ENCODE results near the gene FGF14.
"Not testable (repeated sequence)": the region's sequence is repeated elsewhere in the genome, so short reads cannot be mapped to it uniquely, and the experiment has no call there.

Gene FGF14

DNA sequence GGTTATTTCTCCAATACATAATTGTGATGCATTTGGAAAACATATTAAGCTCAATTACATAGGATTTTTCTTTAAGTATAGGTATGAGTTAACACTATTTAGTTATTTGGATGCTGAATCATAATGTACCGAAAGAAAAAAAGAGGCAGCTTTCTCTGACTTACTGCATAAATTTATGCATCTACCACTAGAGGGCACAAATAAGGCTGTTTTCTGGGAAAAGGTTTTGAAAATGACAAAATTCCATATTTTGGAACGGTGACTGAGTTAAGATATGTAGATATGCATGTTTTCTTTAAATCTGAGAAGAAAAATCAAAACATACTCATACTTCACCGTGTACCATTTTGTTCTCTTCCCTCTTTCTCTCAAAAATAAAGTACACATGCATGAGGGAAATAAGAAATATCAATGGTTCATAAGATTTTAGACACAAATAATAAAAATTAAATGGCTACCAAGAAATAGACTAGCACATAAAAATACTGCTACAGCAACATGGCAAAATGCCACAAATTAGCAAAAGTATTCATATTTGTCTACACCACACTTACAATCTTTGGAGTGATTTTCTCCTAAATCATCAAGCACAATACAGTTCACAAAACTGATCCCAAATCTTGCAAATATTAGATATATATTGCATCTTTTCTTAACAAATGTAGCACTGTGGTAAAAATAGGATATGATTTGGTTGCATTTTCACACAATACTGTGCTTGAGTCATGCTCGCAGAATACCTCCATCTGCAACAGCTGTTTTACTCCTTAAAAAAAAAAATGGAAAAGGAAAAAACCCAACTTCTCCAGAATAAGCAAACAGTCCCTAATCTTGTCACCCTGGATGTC lies 260.0 kb downstream of the FGF14 start:
- in situ Hi-C loops (cut with HindIII; ENCODE audit: low sequenced_read_pairs) = no loop called here

DNA sequence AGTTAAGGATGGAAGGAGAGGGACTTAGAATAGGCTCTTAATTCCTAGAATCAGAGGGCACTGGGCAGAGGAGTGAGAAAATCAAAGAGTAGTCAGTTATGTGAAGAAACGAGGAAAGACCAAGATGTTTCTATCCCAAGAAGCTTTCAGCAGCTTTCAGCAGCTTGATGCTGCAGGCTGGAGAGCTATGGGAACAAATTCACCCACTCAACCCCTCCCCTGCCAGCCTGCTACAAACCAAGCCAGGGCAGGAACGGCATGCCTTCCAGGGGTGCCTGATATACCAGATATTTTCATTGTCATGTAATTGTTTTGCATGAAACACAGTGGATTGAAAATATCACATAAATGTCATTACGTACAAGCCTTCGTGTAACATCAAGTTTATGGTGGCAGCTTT lies 262.2 kb downstream of the FGF14 start:
- in situ Hi-C loops (cut with HindIII; ENCODE audit: low sequenced_read_pairs) = no loop called here

DNA sequence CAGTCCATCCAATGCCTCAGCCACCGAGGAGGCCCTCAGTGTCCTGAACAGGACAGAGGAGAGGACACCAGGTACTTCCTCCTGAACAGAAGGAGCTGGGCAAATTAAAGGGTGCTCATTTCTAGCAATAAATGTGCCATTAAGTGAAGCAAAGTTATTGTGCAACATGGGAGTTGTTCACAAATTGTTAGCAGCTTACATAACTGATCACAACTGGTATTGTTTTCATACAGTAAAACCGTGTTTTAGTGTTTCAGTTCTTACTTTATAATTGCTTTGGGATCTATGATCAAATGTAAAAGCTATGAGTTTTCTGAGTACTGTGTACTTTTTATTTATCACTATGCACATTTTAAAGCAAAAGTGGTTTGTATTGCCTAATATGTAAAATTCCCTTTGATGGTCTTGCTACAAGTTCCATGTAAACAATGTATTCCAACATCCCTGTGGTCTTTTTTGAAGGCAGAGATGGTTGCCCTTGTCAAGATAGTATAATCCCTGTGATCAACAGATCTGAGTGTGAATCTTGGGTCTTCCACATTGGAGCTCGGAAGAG lies 263.1 kb downstream of the FGF14 start:
- in situ Hi-C loops (cut with HindIII; ENCODE audit: low sequenced_read_pairs) = no loop called here

DNA sequence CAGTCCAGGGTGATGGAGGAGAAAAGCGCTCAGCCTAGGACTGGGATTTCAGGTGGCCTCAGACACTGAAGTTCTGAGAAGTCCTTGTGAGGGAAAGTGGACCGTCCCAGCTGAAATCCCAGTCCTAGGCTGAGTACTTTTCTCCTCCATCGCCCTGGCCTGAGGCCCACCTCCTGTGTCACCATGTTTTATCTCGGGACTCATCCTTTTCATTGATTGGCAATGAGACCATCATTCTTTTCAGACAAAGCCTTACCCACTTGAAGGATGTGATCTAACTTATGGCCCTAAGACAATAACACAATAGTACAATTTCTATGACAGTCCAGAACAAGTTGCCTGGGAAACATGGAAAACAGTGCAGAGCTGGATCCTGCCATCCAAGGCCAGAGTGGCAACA lies 263.9 kb downstream of the FGF14 start:
- in situ Hi-C loops (cut with HindIII; ENCODE audit: low sequenced_read_pairs) = not testable (repeated sequence)

DNA sequence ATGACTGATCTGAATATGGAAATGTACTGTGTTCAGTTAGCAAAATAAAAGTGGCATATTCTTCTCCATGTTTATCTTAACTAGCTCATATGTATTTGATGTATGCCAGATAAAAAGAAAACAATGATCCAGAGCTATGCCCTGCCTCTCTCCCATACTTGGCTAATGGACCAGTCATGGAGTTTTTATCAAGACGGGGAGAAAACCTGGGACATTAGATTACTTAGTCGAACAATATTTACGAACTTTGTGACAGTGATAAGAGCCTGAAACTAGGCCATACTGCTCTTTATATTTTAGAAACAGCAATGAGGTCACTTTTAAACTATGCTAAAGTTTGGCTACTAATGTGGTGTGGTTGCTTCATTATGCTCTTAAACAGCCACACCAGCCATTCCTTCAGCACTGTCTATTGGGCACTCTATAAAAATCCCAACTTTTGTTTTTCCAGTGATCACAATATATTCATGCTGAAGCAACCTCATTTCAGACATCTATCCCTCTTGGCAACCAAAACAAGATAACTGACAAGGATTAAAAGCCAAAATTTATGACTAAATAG lies 265.0 kb downstream of the FGF14 start:
- in situ Hi-C loops (cut with HindIII; ENCODE audit: low sequenced_read_pairs) = no loop called here

DNA sequence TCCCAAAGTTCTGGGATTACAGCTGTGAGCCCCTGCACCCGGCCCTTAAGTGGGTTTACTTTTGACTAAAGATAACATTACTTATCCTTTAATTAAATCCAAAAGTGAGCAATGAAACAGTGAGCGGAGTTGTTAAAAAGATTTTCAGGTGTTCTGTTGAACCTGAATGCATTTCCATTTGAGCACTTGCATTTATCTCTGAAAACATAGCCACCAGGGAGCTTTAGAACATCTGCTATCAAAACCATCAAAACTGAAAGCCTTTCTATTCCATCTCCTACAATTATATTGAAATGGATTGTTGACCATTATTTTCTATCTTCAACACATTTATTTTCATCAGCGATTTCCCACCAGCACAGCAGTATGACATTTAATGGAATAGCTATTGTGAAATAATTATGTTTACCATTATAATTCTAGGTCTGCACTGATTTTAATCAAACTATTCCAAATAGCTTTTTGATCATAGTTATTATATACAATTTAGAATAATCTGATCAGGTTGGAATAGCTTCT lies 269.0 kb downstream of the FGF14 start:
- in situ Hi-C loops (cut with HindIII; ENCODE audit: low sequenced_read_pairs) = no loop called here

DNA sequence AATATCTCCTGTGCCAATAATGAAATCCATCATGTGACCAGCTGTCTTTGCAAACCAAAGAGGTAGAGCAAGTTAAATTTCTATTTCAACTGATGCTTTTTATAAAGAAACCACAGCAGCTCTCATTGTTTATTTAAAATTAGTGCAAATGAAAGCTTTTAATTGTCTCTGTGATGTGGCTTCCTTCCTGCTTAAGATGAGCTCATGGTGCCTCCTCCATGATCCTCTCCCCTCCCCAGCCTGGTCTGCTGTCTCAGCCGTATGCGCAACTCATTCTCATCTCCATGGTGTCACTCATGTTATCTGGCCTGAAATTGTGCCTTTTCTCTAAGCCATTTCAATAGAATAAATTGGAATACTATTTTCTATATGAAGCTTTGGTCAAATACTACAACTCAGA lies 270.6 kb downstream of the FGF14 start:
- in situ Hi-C loops (cut with HindIII; ENCODE audit: low sequenced_read_pairs) = no loop called here

DNA sequence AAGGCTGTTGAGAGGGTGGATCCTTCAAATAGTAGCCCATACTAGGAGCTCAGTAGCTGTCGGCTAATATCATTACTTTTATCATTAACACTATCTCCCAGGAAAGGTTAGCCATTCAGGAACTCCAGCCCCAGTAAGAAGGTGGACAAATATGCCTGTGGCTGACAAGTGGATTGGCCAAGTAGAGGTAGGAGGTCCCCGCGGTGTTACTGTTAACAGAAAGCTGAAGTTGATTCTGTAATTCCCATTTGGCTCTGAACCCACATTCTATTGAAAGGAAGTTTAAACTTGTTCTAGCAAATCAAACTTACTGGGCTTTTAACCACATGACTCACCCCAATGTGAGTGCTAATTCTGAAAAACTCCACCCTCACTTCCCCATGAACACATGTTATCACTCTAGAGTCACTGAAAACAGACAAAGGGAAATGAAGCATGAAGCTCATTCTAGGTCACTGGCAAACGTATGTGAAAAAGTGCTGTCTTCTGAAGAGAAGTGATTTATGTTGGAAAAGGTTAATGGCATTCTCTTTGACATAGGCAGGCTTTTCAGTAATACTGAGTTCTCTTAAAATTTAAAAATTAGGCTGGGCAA lies 273.5 kb downstream of the FGF14 start:
- in situ Hi-C loops (cut with HindIII; ENCODE audit: low sequenced_read_pairs) = no loop called here

DNA sequence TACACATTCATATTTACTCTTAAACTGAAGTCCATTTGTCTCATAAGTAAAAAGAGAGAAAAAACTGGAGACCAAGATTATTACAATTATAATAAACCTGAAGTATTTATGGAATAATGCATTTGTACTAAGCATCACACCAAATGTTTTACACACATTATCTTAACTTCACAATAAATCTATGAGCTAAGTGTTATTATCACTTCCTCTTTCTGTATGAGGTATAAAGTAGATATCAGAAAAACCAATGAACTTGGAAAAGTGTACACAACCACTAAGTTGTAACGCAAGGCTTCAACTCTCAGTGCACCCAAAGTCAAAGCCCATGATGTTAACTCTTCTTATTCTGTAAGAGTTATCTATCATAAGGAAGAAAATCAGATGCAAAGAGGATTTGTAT lies 274.7 kb downstream of the FGF14 start:
- in situ Hi-C loops (cut with HindIII; ENCODE audit: low sequenced_read_pairs) = no loop called here

DNA sequence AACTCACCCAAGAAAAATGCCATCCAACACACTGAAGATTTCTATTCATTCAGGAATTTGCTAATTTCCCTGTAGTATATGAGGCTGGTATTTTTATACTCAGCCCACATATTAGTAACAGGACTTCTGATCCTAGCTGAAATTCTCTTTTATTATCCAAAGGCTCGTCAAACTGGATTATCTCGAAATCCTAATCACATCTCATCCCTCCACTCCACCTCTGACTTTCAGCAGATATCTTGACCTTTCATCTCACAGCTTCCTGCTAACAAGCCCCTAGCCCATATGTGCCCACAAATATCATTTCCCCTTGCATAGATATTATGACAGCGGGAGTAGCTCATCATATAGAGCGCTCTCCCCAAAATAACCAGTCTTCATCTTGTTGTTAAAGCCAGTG lies 279.7 kb downstream of the FGF14 start:
- in situ Hi-C loops (cut with HindIII; ENCODE audit: low sequenced_read_pairs) = no loop called here

DNA sequence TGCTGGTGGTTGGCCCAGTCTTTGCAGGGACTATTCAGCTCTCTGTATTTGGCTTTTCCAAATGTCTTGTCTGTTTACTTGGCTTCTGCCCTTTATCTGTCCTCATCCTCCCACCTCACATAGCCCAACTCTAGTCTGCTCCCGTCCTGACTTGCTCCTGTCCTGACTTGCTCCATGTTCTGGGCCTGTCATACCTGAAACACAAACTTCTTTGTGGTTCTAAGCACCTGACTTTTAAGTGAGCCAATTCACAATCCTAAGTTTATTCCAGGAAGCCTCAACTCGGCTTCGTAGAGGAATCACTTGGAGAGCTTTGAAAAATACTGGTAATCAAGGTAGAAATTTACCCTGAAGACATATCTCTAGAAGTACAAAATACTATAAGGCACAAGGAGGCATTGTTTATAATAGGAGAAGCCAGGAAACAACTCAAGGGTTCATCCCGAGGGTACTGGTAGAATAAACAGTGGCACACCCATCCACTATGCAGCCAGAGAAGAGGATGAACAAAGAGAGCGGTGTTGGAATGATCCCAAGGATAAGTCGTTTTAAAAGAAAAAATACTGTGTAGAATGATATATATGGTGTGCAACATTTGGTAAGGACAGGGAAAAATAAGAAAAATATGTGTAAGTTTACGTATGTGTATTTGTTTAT lies 284.5 kb downstream of the FGF14 start:
- in situ Hi-C loops (cut with HindIII; ENCODE audit: low sequenced_read_pairs) = no loop called here

DNA sequence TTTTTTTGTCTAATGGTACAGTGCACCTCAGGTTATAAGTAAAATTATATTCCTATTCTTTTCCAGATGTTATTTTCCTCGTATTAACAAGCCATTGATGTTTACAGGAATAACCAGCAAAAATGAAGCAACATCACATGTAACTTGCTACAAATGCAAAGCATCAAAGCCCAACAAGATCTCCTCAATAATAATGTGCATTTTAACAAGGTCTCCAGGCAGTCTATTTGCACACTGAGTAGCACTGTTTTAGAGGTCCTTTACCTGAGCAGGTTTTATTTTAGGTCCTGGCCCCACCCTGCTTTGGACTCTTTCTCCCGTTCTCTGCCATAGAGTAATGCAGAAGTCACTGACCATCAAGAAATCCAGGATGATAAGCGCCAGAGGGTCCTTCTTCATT lies 298.4 kb downstream of the FGF14 start:
- in situ Hi-C loops (cut with HindIII; ENCODE audit: low sequenced_read_pairs) = no loop called here

DNA sequence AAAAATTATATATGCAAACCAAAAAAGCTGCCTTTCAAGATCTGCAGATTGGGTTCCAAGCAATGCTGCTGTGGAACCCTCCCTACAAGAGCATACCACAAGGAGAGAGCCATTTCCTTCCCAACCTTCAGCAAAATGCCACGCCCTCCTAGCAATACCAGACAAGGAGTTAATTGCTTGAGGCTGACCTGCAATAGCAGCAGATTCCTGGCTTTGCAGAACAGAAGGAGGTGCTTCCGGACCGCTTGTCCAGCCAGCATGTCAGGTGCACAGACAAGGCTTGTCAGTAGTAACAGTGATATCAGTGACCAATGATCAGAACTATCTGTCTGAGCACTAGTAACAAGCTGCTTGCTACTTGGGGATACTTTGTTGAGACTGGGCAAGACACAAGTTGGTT lies 301.6 kb downstream of the FGF14 start:
- in situ Hi-C loops (cut with HindIII; ENCODE audit: low sequenced_read_pairs) = no loop called here

DNA sequence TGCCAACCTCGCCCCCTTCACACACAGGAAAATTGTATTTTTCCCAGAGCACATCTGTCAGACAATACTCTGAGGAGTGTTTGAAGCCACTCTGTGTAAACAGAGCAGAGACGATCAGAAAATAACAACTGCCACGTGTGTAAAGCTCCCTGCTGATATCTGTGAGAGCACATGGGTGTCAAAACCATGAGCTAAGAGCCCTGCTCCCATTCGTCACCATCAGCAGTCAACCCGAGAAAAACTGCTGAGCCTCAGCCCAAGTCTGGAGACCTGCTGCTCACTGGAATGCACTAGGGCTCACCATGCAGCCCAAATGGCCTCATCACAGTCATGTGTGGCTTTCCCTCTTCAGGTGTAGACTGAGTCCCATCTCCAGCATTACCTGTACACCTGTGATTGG lies 304.1 kb downstream of the FGF14 start:
- in situ Hi-C loops (cut with HindIII; ENCODE audit: low sequenced_read_pairs) = no loop called here

DNA sequence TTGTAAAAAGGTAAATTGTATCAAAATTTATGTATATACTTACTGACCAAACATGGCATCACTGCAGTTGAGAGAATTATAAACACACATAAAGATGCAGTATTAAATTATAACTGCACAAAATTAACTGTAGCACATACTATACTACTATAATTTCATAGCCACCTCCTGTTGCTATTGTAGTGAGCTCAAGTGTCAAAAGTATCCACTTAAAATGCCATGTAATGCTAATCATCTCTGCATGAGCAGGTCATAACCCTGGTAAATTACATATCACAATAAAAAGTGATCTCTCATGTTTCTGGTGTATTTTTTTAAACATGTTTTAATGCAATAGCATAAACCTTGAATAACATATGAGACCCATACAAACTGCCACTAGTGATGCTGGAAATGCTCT lies 308.6 kb downstream of the FGF14 start:
- in situ Hi-C loops (cut with HindIII; ENCODE audit: low sequenced_read_pairs) = not testable (repeated sequence)

DNA sequence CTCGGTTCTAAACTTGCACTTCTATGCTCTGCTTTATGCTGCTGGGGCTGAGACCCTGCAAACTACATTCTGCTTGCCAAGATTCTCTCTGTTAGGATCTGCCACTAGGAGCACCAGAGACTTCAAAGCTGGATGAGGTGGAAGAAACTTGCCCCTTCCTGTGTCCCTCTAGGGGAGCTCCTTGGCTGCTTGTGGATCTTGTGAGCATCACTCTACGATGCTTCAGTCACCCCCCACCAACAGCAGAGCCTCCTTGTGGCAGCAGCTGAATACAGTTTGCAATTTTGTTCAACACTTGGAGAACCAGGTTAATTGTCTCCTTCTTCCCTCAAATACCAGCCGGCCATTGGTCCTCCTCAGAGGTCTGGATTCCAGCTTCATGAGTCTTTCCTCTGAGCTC lies 310.6 kb downstream of the FGF14 start:
- in situ Hi-C loops (cut with HindIII; ENCODE audit: low sequenced_read_pairs) = no loop called here

DNA sequence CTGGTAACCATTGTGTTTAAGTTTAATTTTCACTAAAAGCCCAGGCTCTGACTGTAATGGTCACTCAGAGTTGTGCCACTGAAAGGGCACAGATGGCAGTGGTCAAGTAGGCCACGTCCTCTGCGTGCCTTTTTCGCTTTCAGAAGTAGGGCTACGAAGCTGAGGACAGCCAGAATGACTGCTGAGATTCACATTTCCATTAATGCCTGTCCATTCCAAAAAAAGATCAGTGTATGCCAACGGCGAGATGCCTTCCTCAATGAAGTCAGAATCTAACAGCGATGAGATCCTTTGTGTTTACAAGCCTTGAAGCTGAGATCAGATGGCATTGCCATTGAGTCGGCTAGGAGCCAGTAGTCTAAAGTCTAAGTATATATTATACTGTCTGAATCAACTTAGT lies 311.3 kb downstream of the FGF14 start:
- in situ Hi-C loops (cut with HindIII; ENCODE audit: low sequenced_read_pairs) = no loop called here

DNA sequence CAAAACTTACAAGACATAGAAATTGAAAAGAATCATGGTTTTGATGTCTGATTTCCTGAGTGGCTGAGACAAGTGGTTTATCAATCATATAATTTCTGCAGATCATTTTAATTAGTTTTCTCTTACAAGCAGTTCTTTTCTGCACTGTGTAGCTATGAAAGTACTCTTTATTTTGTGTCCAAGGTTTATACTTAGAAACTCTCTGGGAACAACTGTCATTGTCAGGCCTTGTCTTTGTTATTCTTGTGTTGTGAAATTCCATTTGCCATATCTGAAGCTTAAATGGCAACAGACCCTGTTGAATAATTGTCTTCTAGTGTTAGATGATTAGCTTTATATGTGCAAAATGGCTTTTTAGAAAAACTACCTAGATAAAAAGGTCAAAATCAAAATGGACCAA lies 312.1 kb downstream of the FGF14 start:
- in situ Hi-C loops (cut with HindIII; ENCODE audit: low sequenced_read_pairs) = no loop called here

DNA sequence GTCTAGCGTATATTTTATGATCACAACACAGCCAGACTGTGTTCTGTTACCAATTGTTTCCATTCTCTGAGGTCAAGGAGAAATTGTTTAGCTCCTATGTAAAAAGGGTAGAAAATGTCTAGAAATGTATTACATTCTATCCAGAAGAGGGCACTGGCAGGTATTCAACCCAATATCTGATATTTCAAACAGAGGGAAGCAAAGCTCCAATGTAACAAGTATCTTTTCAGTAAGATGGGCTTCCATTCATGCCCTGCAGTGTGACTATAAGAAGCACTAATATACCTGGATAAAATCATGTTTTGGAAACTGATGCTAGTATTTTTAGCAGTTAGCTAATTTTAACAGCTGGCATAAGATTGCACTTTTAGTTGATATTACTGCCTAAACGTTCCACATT lies 312.7 kb downstream of the FGF14 start:
- in situ Hi-C loops (cut with HindIII; ENCODE audit: low sequenced_read_pairs) = no loop called here

DNA sequence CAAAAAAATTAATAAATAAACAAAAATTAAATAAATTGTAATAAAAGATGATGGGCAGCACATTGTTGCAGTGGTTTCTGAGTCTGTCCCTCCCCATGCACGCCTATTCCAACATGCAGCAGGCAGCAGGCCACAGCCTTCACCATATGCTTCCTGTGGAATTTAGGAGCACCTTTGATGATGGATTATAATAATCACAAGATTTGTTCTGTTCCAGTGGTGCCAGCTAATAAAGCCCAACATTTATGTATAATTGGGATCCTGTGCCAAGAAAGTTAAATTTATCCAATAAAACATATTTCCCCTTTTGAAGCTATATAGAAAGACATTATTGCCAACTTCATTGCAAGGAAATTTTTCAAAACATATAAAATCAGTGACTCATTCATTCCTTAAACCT lies 328.6 kb downstream of the FGF14 start:
- in situ Hi-C loops (cut with HindIII; ENCODE audit: low sequenced_read_pairs) = no loop called here

DNA sequence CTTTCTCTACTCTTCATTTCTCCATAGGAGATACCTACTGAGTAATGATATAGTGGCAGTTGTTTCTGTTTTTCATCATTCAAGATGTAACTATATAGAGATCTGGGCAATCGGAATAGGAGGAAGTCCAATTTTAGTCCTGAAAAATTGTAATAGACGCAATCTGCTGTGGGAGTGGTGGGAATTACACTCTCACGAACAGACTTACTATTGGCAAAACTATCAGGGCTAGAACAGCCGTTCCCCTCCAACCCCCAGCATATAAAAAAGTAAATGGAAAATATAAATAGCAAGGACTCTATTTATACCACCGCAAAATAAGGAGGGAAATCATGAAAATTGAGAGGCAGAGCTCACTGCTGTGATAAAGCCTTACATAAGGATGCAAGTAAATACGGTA lies 330.1 kb downstream of the FGF14 start:
- in situ Hi-C loops (cut with HindIII; ENCODE audit: low sequenced_read_pairs) = no loop called here

Measured in endothelial cell of hepatic sinusoid (primary cell).